Mucosa of rectum (tissue), 2 donors: ENCODE data around the gene INSIG2.

Source experiments
- H3K27ac ChIP-seq, 2 donors: one replicate each; pipeline ENCODE4 v1.7.0; 2013; ENCODE audit warnings: inconsistent platforms in 2 of 2, low read depth in 2 of 2, low read length in 2 of 2
- H3K27me3 ChIP-seq, 2 donors: one replicate each; pipeline ENCODE4 v1.7.0; 2013; ENCODE audit warnings: low read length in 2 of 2; ENCODE audit not compliant: control insufficient read depth in 2 of 2, insufficient read depth in 2 of 2
- H3K36me3 ChIP-seq, 2 donors: one replicate each; pipeline ENCODE4 v1.7.0; 2013; ENCODE audit warnings: low read length in 2 of 2; ENCODE audit not compliant: control insufficient read depth in 2 of 2, insufficient read depth in 2 of 2
- H3K4me1 ChIP-seq, 2 donors: one replicate each; pipeline ENCODE4 v1.7.0; 2013; ENCODE audit warnings: low read length in 2 of 2, mild to moderate bottlenecking in 1 of 2; ENCODE audit not compliant: control insufficient read depth in 2 of 2, insufficient read depth in 2 of 2
- H3K4me3 ChIP-seq, 2 donors: one replicate each; pipeline ENCODE4 v1.7.0; 2013; ENCODE audit warnings: low read length in 2 of 2
- H3K9ac ChIP-seq, 2 donors: one replicate each; pipeline ENCODE4 v1.7.0; 2013; ENCODE audit warnings: low read length in 2 of 2, low read depth in 1 of 2, mild to moderate bottlenecking in 1 of 2
- H3K9me3 ChIP-seq, 2 donors: one replicate each; pipeline ENCODE4 v1.7.0; 2013; ENCODE audit warnings: low read length in 2 of 2; ENCODE audit not compliant: control insufficient read depth in 2 of 2
- donor health status: healthy.
- donor health status: Normal muscosa, but diverticular disease.

INSIG2 gene

GRCh38 chr2:118050386-118050785, 37.9 kb upstream of the INSIG2 start:
- Histone ChIP-seq H3K4me3 (no peak overlapping the region), H3K36me3 (no peaks in the 10 kb centered on the region), H3K27me3 (no peaks in the 10 kb centered on the region), H3K4me1 (no peaks in the 10 kb centered on the region), H3K27ac (no peak overlapping the region), H3K9ac (no peak overlapping the region), H3K9me3 (no peaks in the 10 kb centered on the region)

DNA sequence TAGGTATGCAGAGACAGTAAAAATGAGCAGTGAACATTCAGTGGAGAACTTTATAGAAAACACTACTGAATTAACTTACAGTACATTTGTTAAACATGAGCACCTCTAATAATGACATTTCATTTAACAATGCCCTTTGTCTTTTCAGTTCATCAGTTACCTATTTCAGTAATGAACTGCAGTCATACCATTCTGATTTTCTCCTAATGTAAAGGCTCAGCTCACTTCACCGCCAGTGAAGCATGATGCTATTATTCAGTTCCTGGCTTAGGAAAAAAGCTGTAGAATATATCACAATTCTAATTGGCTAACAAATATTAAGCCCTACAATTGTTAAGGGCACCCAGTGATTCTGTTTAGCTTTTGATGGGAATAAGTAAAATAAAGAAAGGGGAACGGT, 37.3 kb upstream of the INSIG2 start:
- no peaks in the 10 kb centered on the region for H3K9me3 ChIP-seq
- no peak overlapping the region for H3K27ac ChIP-seq
- no peak overlapping the region for H3K9ac ChIP-seq
- no peaks in the 10 kb centered on the region for H3K36me3 ChIP-seq
- no peaks in the 10 kb centered on the region for H3K4me1 ChIP-seq
- H3K4me3 ChIP-seq: no peak overlapping the region
- H3K27me3 ChIP-seq: no peaks in the 10 kb centered on the region

DNA sequence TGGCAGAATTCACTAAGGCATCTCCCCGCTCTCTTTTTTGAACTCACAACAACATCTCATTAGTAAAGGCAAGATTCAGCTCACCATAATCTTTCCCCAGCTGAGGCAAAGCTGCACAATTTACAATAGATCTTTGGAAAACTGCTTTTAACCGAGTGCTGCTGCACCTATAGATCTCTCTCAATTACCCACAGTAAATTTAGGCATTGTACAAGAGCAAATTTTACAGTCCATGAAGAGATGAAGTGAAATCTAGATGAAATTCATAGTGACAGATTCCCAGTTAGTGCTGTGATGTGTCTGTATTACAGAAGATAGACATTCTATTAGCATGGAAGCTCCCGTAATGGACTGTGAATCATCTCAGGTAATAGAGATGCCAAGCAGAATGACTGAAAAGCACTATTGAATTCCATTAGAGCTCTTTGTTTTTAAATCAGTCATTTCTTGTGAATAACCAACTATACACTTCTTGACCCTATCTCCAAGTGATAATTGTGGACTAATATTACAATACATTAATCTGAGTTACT, 36.4 kb upstream of the INSIG2 start:
- Histone ChIP-seq H3K4me3 (no peak overlapping the region), H3K27ac (no peak overlapping the region), H3K4me1 (no peaks in the 10 kb centered on the region), H3K9ac (no peak overlapping the region), H3K27me3 (no peaks in the 10 kb centered on the region), H3K36me3 (no peaks in the 10 kb centered on the region), H3K9me3 (no peaks in the 10 kb centered on the region)

- H3K27me3 ChIP-seq: no peaks in the 10 kb centered on the region
- H3K27ac ChIP-seq: no peak overlapping the region
- no peak overlapping the region for H3K4me3 ChIP-seq
- H3K9me3 ChIP-seq: no peaks in the 10 kb centered on the region
- H3K9ac ChIP-seq: no peak overlapping the region
- H3K4me1 ChIP-seq: no peaks in the 10 kb centered on the region
- H3K36me3 ChIP-seq: no peaks in the 10 kb centered on the region
Measured at GRCh38 chr2:118052474-118052873, 35.8 kb upstream of the INSIG2 start.

GRCh38 chr2:118053681-118054080, 34.6 kb upstream of the INSIG2 start:
- Histone ChIP-seq H3K36me3 (no peaks in the 10 kb centered on the region), H3K4me3 (no peak overlapping the region), H3K27ac (no peak overlapping the region), H3K4me1 (no peaks in the 10 kb centered on the region), H3K9me3 (no peaks in the 10 kb centered on the region), H3K9ac (no peak overlapping the region), H3K27me3 (no peaks in the 10 kb centered on the region)

GRCh38 chr2:118054213-118055008, 33.9 kb upstream of the INSIG2 start:
- Histone ChIP-seq H3K4me1 (no peaks in the 10 kb centered on the region), H3K9ac (no peak overlapping the region), H3K27me3 (no peaks in the 10 kb centered on the region), H3K4me3 (no peak overlapping the region), H3K9me3 (no peaks in the 10 kb centered on the region), H3K36me3 (no peaks in the 10 kb centered on the region), H3K27ac (no peak overlapping the region)

DNA sequence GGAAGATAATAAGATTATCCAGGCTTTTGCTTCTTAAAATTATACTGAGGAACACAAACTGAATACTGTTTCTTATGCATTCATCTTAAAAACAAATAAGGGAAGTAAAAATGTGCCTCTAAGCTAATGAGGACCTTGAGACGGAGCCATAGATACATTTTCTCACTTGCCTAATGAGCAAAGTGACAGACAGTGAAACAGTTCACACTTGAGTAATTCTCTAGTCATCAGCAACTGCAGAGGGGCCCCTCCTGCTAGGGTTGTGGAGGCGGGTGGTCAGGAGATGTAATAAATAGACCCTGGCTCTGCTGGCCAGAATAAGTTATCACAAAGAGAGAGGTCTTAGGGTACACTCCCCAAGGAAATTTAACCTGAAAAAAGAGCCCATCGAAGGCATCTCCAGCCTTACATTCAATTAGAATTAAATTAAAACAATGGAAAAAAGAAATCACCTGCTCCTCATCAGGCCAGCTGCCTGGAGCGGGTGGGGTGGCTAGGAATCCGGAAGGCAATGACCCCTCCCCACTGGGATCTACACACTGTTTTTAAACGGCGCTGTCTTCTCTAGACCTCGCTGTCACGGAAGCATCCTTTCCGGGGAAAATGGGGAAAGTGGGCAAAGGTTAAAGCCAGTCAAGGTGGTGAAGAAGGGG, 32.6 kb upstream of the INSIG2 start:
- no peaks in the 10 kb centered on the region for H3K36me3 ChIP-seq
- no peaks in the 10 kb centered on the region for H3K4me1 ChIP-seq
- H3K9me3 ChIP-seq: no peaks in the 10 kb centered on the region
- H3K27ac ChIP-seq: no peak overlapping the region
- H3K4me3 ChIP-seq: no peak overlapping the region
- no peak overlapping the region for H3K9ac ChIP-seq
- no peaks in the 10 kb centered on the region for H3K27me3 ChIP-seq

DNA sequence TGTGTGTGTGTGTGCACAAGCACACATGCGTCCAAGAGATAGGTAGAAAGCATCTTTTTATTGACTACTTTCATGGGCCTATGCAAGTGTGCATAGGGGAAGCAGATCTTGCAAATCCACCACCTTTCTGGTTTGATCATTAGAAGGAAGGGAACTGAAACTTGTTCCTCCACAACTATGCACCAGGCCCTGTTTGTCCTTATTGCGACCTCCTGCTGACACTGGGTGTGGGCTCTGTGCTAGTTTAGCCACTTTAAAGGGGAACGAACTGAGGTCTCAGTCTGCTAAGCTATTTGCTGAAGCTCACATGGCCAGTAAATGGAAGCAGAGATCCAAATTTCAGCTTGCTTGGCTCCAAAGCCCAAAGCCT, 32.1 kb upstream of the INSIG2 start:
- H3K27ac ChIP-seq: peak overlapping the region in 1 of 2 donors; percentile 6
- no peak overlapping the region for H3K9ac ChIP-seq
- H3K27me3 ChIP-seq: no peaks in the 10 kb centered on the region
- H3K36me3 ChIP-seq: no peaks in the 10 kb centered on the region
- H3K4me3 ChIP-seq: no peak overlapping the region
- no peaks in the 10 kb centered on the region for H3K9me3 ChIP-seq
- H3K4me1 ChIP-seq: no peaks in the 10 kb centered on the region

- H3K27me3 ChIP-seq: no peaks in the 10 kb centered on the region
- H3K27ac ChIP-seq: peak overlapping the region in 1 of 2 donors; percentile 6
- no peaks in the 10 kb centered on the region for H3K4me1 ChIP-seq
- no peaks in the 10 kb centered on the region for H3K9me3 ChIP-seq
- no peak overlapping the region for H3K9ac ChIP-seq
- H3K4me3 ChIP-seq: no peak overlapping the region
- H3K36me3 ChIP-seq: no peaks in the 10 kb centered on the region
Measured at GRCh38 chr2:118056801-118057200, 31.5 kb upstream of the INSIG2 start.

DNA sequence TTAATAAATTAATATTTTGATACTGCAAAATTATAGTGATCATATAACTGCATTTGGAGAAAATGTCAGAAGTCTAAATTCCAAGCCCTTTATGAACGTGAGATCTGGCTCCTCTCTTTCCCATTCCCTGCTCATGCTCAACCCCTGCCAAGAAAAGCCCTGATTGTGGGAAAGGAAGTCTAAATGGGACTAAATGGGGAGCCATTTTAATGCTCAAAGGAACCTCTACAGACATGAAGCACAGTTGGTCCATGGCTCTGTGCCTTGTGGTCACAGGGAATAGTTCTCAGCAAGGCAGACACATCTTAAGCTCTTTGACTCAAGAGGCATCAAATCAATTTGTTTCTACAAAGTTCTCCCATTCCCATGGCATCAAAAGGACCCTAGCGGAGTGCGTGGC, 29.3 kb upstream of the INSIG2 start:
- Histone ChIP-seq H3K4me3 (no peak overlapping the region), H3K9ac (no peak overlapping the region), H3K9me3 (no peaks in the 10 kb centered on the region), H3K4me1 (no peaks in the 10 kb centered on the region), H3K36me3 (no peaks in the 10 kb centered on the region), H3K27ac (no peak overlapping the region), H3K27me3 (no peaks in the 10 kb centered on the region)
